IPS-15b (cell line): ENCODE results near the gene TXNL1.
A peak's percentile ranks its signal among the peaks of the same experiment; 100 is the strongest.

Experiments used
- H3K27me3 ChIP-seq: one replicate; pipeline ENCODE4 v1.6.1; 2013; ENCODE audit warnings: low read length; ENCODE audit not compliant: control insufficient read depth, insufficient read depth
- H3K36me3 ChIP-seq: one replicate; pipeline ENCODE4 v1.6.1; 2013; ENCODE audit warnings: low read length; ENCODE audit not compliant: control insufficient read depth, insufficient read depth
- H3K4me1 ChIP-seq: one replicate; pipeline ENCODE4 v1.6.1; 2013; ENCODE audit warnings: mild to moderate bottlenecking, low read length; ENCODE audit not compliant: control insufficient read depth, insufficient read depth
- H3K4me3 ChIP-seq: one replicate; pipeline ENCODE4 v1.5.1; 2013; ENCODE audit warnings: low read depth, low read length
- H3K9ac ChIP-seq: one replicate; pipeline ENCODE4 v1.6.1; 2013; ENCODE audit warnings: low read depth, mild to moderate bottlenecking, low read length
- H3K9me3 ChIP-seq: one replicate; pipeline ENCODE4 v1.6.1; 2013; ENCODE audit warnings: mild to moderate bottlenecking, low read length; ENCODE audit not compliant: control insufficient read depth, insufficient read depth

TXNL1 gene

DNA sequence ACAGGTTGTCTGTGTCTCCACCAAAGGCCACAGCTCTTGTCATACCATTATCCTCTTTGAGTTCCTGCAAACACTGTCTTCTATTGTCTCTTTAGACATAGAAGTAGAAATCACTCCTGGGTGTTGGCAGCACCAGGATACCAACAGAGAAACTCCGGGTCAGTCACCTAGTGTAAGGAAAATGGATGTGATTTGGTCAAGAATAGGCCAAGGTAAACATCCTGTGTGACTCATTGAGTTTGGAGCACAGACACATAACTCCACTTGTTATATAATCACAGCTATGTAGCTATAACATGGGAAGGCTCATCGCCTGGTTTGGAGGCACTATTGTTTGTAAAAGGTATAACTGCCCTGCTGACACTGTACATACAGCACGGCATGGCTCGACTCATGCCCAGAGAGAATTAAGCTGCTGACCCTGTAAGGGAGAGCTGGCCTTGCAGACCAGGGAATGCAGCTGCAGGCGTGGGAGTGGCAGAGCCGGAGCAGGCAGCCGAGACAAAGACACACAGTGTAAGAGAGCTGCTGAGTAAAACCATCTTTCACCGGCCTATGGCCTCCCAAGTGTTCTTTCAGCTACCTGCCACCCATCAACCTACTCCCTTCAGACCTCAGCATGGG, 3.4 kb upstream of the TXNL1 start:
- no peaks in the 10 kb centered on the region for H3K36me3 ChIP-seq
- no peaks in the 10 kb centered on the region for H3K27me3 ChIP-seq
- no peak overlapping the region for H3K9ac ChIP-seq
- no peaks in the 10 kb centered on the region for H3K4me1 ChIP-seq
- H3K4me3 ChIP-seq = no peak overlapping the region
- H3K9me3 ChIP-seq = no peaks in the 10 kb centered on the region

DNA sequence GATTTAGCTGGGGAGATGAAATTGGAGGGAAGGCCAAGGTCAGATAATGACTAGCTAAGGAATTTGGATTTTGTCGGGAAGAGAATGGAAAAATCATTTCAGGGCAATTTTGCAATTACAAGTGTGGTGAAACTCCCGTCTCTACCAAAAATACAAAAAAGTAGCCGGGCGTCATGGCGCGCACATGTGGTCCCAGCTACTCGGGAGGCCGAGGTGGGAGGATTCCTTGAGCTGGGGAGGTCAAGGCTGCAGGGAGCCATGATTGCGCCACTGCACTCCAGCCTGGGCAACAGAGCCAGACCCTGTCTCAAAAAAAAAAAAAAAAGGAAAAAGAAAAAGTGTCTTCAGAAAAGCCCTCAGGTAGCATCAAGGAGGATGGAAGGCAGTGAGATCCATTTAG, 1.2 kb upstream of the TXNL1 start:
- Histone ChIP-seq H3K27me3 (no peaks in the 10 kb centered on the region), H3K36me3 (no peaks in the 10 kb centered on the region), H3K4me3 (peak overlapping the region; percentile 79), H3K9ac (no peak overlapping the region), H3K4me1 (peaks cover 4% of the 10 kb centered on the region), H3K9me3 (no peaks in the 10 kb centered on the region)

DNA sequence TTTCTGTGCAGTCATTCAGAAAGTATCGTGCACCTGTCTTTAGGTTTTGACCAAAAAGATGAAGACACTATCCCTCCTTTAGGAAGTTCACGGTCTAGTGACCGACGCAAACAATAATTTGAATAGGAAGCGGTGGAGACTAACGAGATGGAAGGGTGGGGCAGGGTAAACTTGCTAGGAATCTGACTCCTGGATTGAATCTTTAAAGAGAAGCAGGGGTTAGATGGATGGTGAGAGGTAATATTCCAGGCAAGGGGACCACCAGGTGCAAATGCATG, 651 bp upstream of the TXNL1 start:
- no peaks in the 10 kb centered on the region for H3K9me3 ChIP-seq
- peak overlapping the region; percentile 62 for H3K9ac ChIP-seq
- H3K4me1 ChIP-seq = peaks cover 4% of the 10 kb centered on the region
- H3K4me3 ChIP-seq = peak overlapping the region; percentile 79
- no peaks in the 10 kb centered on the region for H3K36me3 ChIP-seq
- no peaks in the 10 kb centered on the region for H3K27me3 ChIP-seq

DNA sequence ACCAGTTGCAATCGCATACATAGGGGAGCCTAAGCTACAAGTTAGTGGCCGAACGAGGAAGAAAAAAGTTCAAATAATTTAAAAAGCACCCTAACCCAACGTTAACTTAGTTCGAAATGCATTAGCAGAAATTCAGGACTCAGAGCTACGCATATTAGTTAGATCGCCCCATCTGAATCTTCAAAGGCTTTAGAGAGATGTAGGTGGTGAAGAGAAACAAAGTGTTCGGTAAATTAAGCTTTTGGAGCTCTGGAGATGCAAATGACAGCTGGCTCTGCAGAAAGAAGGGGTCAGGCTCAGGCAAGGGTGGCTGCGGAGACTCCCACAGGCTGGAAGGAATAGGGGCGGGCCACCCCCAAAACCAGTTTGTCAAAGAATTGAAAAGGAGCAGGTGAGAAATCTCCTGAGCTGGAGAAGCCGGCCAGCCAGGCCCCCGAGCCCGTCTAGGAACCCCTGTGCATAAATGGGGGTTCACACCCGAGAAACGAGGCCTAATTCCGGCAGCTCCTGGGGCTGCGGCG, 621 bp downstream of the TXNL1 start:
- no peaks in the 10 kb centered on the region for H3K27me3 ChIP-seq
- peaks cover 4% of the 10 kb centered on the region for H3K4me1 ChIP-seq
- H3K9me3 ChIP-seq = no peaks in the 10 kb centered on the region
- H3K4me3 ChIP-seq = peak overlapping the region; percentile 78
- peak overlapping the region; percentile 94 for H3K9ac ChIP-seq
- no peaks in the 10 kb centered on the region for H3K36me3 ChIP-seq

DNA sequence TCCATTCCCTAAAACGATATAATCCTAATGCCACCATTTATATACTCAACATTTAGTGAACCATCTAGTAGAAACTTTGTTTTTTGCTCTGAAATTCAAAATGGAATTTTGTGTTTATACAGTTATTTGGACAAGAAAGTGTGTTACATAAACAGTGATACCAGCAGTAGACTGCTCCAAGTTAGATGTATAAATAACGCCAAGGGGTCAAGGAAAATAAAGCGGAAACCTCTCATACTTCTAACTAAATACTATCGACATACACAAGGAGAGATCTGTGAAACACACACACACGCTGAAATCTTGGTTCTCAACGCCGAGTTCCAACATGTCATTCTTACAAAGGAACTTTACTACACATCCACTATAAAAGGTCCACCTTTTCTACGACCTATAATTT, 1.2 kb downstream of the TXNL1 start:
- Histone ChIP-seq H3K36me3 (no peaks in the 10 kb centered on the region), H3K9ac (peak overlapping the region; percentile 94), H3K4me3 (peak overlapping the region; percentile 78), H3K4me1 (peaks cover 4% of the 10 kb centered on the region), H3K9me3 (no peaks in the 10 kb centered on the region), H3K27me3 (no peaks in the 10 kb centered on the region)

DNA sequence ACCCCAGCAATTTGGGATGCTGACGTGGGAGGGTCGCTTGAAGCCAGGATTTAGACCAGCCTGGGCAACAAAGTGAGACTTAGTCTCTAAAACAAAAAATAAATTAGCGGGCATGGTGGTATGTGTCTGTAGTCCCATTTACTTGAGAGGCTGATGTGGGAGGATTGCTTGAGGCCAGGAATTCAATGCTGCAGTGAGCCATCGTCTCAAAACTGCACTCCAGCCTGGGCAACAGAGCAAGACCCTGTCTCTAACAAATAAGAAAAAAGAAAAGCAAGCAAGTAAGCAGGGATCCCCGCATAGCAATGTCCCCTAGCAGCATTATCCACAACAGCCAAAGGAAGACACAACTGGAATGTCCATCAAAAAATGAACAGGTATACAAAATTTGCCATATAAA, 3.4 kb downstream of the TXNL1 start:
- H3K27me3 ChIP-seq = no peaks in the 10 kb centered on the region
- no peak overlapping the region for H3K9ac ChIP-seq
- no peak overlapping the region for H3K4me3 ChIP-seq
- H3K4me1 ChIP-seq = peaks cover 4% of the 10 kb centered on the region
- no peaks in the 10 kb centered on the region for H3K36me3 ChIP-seq
- no peaks in the 10 kb centered on the region for H3K9me3 ChIP-seq

DNA sequence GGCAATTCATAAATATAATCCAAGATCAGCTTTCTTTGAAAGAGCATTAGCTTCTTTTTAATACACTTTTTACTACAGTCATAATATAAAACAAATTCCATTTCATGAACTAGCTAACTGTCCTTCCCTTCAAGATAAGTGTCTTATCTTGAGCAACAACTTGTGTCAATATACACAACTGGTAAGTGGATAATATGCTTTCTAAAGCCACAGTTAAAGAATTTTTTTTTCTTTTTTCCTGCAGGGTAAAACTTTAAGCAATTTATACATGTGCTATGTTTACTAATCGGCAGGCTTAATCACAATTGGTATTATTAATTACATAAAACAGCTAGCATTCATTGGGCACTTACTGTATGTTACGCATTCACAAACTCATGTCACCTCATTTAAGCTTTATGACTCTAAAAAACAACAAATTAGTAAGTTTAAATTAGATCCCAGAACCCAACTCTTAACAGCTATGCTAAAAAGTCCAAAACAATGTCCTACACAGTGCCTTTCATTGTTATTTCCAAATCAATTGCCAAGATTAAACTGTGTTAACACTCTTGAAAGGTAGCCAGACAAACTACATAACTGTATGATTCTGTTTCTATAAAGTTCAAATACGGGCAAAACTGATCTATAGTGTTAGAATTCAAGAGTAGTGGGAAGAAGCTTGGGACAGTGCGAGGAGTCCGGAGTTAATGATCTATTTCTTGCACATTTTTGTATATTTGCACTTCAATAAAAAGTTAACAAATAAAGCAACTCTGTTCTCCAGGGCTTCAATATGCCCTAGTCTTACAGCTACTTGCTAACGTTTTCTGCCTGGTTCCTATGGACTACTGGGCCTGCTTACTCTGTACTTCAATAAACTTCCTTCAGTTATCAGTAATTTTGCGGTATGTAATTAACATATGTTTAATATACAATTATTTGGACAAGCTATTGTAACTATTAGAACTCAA, 6.0 kb downstream of the TXNL1 start:
- no peaks in the 10 kb centered on the region for H3K27me3 ChIP-seq
- no peaks in the 10 kb centered on the region for H3K36me3 ChIP-seq
- no peak overlapping the region for H3K9ac ChIP-seq
- H3K9me3 ChIP-seq = no peaks in the 10 kb centered on the region
- H3K4me1 ChIP-seq = peaks cover 4% of the 10 kb centered on the region
- no peak overlapping the region for H3K4me3 ChIP-seq

DNA sequence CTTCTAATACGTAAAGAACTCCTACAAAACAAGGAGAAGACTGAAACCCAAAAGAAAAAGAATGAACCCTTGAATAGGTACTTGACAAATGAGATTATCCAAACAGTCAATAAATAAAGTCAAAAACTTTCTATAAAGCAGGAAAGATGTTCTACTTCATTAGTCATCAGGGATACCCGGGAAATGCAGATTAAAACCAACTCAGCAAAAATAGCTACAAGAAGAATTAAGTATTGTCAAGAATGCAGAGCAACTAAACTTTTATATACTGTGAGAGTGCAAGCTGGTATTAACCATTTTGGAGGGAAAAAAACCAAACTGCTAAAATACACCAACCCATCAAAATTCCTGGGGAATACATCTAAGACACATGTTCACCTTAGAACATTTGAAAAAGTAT, 10.4 kb downstream of the TXNL1 start:
- Histone ChIP-seq H3K36me3 (no peaks in the 10 kb centered on the region), H3K4me3 (no peak overlapping the region)

DNA sequence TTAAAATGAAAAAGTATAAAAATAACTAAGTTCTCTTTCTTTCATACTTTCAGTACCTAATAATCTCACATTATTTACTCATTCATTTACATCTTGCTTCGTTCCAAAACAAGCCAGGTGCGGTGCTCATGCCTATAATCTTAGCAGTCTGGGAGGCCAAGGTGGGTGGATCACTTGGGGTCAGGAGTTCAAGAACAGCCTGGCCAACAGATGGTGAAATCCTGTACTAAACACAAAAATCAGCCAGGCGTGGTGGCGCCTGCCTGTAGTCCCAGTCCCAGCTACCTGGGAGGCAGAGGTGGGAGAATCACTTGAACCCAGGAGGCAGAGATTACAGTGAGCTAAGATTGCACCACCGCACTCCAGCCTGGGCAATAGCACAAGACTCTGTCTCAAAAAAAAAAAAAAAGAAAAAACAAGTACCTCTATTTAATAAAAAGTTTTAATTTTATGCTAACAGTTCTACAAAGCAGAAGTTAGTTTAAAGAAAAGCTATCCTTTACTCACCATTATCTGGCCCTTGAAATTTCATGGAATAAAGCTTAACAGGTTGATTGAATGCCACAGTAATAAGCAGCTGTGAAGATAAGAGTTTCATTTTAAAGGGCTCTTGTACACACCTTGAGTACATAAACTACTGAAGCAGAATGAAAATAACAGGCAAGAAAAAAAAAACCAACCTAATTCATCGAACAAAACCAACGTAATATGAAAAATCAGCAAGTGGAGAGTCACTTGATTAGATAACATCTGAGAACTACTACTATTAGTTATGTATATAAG, 22.5 kb downstream of the TXNL1 start:
- H3K4me3 ChIP-seq = no peak overlapping the region
- peaks cover 14% of the 10 kb centered on the region for H3K36me3 ChIP-seq
- H3K9ac ChIP-seq = no peak overlapping the region
- no peaks in the 10 kb centered on the region for H3K9me3 ChIP-seq
- H3K4me1 ChIP-seq = no peaks in the 10 kb centered on the region
- H3K27me3 ChIP-seq = no peaks in the 10 kb centered on the region

More for the DNA sequence above, 10.4 kb downstream of the TXNL1 start:
- H3K9ac ChIP-seq = no peak overlapping the region
- H3K9me3 ChIP-seq = no peaks in the 10 kb centered on the region
- no peaks in the 10 kb centered on the region for H3K27me3 ChIP-seq
- no peaks in the 10 kb centered on the region for H3K4me1 ChIP-seq

DNA sequence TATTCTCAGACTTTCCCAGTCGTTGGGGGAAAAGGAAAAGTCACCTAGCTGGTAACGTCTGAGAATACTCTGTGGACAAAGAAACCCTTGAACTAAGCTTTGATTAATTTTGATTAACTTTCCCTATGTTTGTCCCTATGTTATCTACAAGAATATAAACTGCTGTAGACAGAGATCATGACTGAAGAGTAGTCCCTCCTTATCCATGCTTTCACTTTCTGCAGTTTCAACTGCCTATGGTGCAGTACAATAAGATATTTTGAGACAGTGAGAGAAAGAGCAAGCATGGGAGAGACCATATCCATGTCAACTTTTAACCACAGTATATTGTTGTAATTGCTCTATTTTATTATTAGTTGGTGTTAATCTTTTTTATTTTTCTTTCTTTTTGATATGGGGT, 31.8 kb downstream of the TXNL1 start:
- H3K4me1 ChIP-seq = no peaks in the 10 kb centered on the region
- peaks cover 9% of the 10 kb centered on the region for H3K36me3 ChIP-seq
- H3K27me3 ChIP-seq = no peaks in the 10 kb centered on the region
- H3K4me3 ChIP-seq = no peak overlapping the region
- no peak overlapping the region for H3K9ac ChIP-seq
- no peaks in the 10 kb centered on the region for H3K9me3 ChIP-seq

DNA sequence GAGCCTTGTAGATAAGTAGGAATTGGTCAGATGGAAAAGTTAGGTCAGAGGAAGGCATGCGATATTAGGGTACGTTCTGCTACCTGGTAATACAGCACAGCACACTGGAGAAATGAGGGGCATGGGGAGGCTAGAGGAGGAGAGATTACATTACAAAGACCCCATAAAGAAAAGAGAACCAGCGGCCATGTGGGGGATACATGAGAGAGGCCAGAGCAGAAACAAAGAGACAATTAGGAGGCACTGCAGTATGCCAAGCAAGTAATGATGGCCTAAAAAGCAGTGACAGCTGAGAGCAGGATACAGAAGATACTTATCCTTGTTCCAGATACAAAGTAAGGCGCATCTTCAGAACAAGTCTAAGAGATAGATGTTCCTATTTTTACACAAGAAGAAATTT, 40.0 kb downstream of the TXNL1 start:
- H3K9ac ChIP-seq = no peak overlapping the region
- no peaks in the 10 kb centered on the region for H3K9me3 ChIP-seq
- no peak overlapping the region for H3K4me3 ChIP-seq
- no peaks in the 10 kb centered on the region for H3K27me3 ChIP-seq
- no peaks in the 10 kb centered on the region for H3K4me1 ChIP-seq
- no peaks in the 10 kb centered on the region for H3K36me3 ChIP-seq
